Thyroid gland (tissue), 4 donors: ENCODE results near the gene TMEM270.

ENCODE experiments used
- CTCF ChIP-seq, 6 experiments: fragments of 200-600 bp in 3 of 6; fragments of 450-650 bp in 3 of 6; sonication (generic) in 3 of 6; IDR thresholded peaks; one replicate each; pipeline ENCODE4 v1.5.1; 2016 to 2019; ENCODE audit warnings: antibody characterized with exemption in 6 of 6, mild to moderate bottlenecking in 2 of 6, inconsistent platforms in 1 of 6, moderate library complexity in 1 of 6
- POLR2A ChIP-seq, 2 donors: fragments of 450-650 bp; IDR thresholded peaks; one replicate each; pipeline ENCODE4 v1.6.1; 2017; ENCODE audit warnings: antibody characterized with exemption in 2 of 2, mild to moderate bottlenecking in 2 of 2, moderate library complexity in 1 of 2

GRCh38 chr7:73887762-73888161 is 26.8 kb downstream of the TMEM270 start:
- no peak for TF ChIP-seq CTCF (IDR thresholded peaks at IDR 0.05)
- TF ChIP-seq POLR2A (IDR thresholded peaks at IDR 0.05), result no peak
